Loucy (cell line): ENCODE results near the gene CSNK2A1.

Source experiments
- CTCF ChIP-seq: fragments of 200-600 bp; sonication (generic); conservative IDR thresholded peaks from 2 replicates; pipeline ENCODE4 v1.5.1; 2014; ENCODE audit warnings: mild to moderate bottlenecking, antibody characterized with exemption, low read length
- EZH2phosphoT487 ChIP-seq: fragments of 200-600 bp; IDR thresholded peaks from 2 replicates; pipeline ENCODE4 v1.6.1; 2018; ENCODE audit warnings: antibody characterized with exemption, mild to moderate bottlenecking, moderate library complexity, borderline replicate concordance

- no peak for TF ChIP-seq EZH2phosphoT487
- TF ChIP-seq CTCF, result no peak
Observed at GRCh38 chr20:496126-496696, 47.4 kb downstream of the CSNK2A1 start.
